Measurements from ENCODE around the gene ALKBH3. TPM values are rescaled to one million over a fixed set of nuclear protein-coding genes. Genes with fewer than 3 reads are reported as not detected.

The ALKBH3 gene
- total and polyA plus RNA-seq, 8 donors, result 25.7 to 113 (median 34.4) TPM

- Histone ChIP-seq H3K9me3 (no peaks in the 10 kb centered on the region), H3K27me3 (no peaks in the 10 kb centered on the region), H3K27ac (peak overlapping the region in 4 of 5 donors; percentile 28 to 64 (median 49)), H3K36me3 (peaks cover 3 to 67% (median 53%) of the 10 kb centered on the region in 4 donors), H3K4me1 (peaks cover 0 to 35% (median 29%) of the 10 kb centered on the region in 4 donors), H3K4me3 (no peak overlapping the region)
- peak in 1 of 2 donors; percentile 89 for DNase-seq
- TF ChIP-seq POLR2A (IDR thresholded peaks at IDR 0.05) (no peak), POLR2AphosphoS5 (IDR thresholded peaks at IDR 0.05) (no peak), EP300 (IDR thresholded peaks at IDR 0.05) (no peak), CTCF (IDR thresholded peaks at IDR 0.05) (no peak)
- WGBS, 5 donors, result 68 to 78% (median 76%) methylated on average over 2 of the region's 2 CpGs
- intact Hi-C loops (cut with DNase I; ENCODE audit: low total_unique reads), result no loop called here
These were observed 25.2 kb downstream of the ALKBH3 start for GRCh38 chr11:43905813-43906241.

GRCh38 chr11:43907028-43907975, 26.7 kb downstream of the ALKBH3 start:
- TF ChIP-seq POLR2A (IDR thresholded peaks at IDR 0.05) (no peak), EP300 (IDR thresholded peaks at IDR 0.05) (no peak), POLR2AphosphoS5 (IDR thresholded peaks at IDR 0.05) (no peak), CTCF (IDR thresholded peaks at IDR 0.05) (no peak)
- Histone ChIP-seq H3K9me3 (no peaks in the 10 kb centered on the region), H3K36me3 (peaks cover 10 to 65% (median 53%) of the 10 kb centered on the region in 4 donors), H3K4me3 (no peak overlapping the region), H3K27ac (no peak overlapping the region), H3K27me3 (no peaks in the 10 kb centered on the region), H3K4me1 (peaks cover 0 to 35% (median 29%) of the 10 kb centered on the region in 4 donors)
- intact Hi-C loops (cut with DNase I; ENCODE audit: low total_unique reads), result no loop called here
- DNase-seq, result no peak
- WGBS, 5 donors, result 83 to 95% (median 88%) methylated on average over 4 of the region's 4 CpGs

- Histone ChIP-seq H3K27ac (no peak overlapping the region), H3K36me3 (peaks cover 10 to 56% (median 50%) of the 10 kb centered on the region in 4 donors), H3K27me3 (no peaks in the 10 kb centered on the region), H3K4me3 (no peak overlapping the region), H3K9me3 (no peaks in the 10 kb centered on the region), H3K4me1 (peaks cover 0 to 28% (median 25%) of the 10 kb centered on the region in 4 donors)
- 92 to 100% (median 96%) methylated on average over 2 of the region's 2 CpGs for WGBS, 5 donors
- TF ChIP-seq EP300 (IDR thresholded peaks at IDR 0.05), result no peak
- TF ChIP-seq POLR2A (IDR thresholded peaks at IDR 0.05), result no peak
- no peak for DNase-seq
- intact Hi-C loops (cut with DNase I; ENCODE audit: low total_unique reads), result no loop called here
These were observed 27.6 kb downstream of the ALKBH3 start for GRCh38 chr11:43908191-43908590.

GRCh38 chr11:43908683-43909082, 28.1 kb downstream of the ALKBH3 start:
- Histone ChIP-seq H3K27me3 (no peaks in the 10 kb centered on the region), H3K36me3 (peaks cover 10 to 56% (median 53%) of the 10 kb centered on the region in 4 donors), H3K27ac (no peak overlapping the region), H3K9me3 (no peaks in the 10 kb centered on the region), H3K4me1 (peaks cover 0 to 23% (median 20%) of the 10 kb centered on the region in 4 donors), H3K4me3 (no peak overlapping the region)
- DNase-seq, result no peak
- whole genome bisulfite sequencing, 5 donors, result 86 to 93% (median 89%) methylated on average over 7 of the region's 7 CpGs
- intact Hi-C loops (cut with DNase I; ENCODE audit: low total_unique reads), result no loop called here
- TF ChIP-seq EP300 (IDR thresholded peaks at IDR 0.05), result no peak
- TF ChIP-seq CTCF (IDR thresholded peaks at IDR 0.05), result no peak
- no peak for TF ChIP-seq POLR2A (IDR thresholded peaks at IDR 0.05)
- TF ChIP-seq POLR2AphosphoS5 (IDR thresholded peaks at IDR 0.05), result no peak

Data from stomach (tissue), 9 donors.